Measurements from ENCODE around the gene POLR1C.
A peak's percentile ranks its signal among the peaks of the same experiment; 100 is the strongest.

Gene POLR1C

GRCh38 chr6:43509984-43510826 lies 6.7 kb upstream of the POLR1C start, which contains the start of gene LRRC73 (continued):
- TF ChIP-seq ZNF747 (tag by site-specific recombination; IDR thresholded peaks at IDR 0.05) (no peak), ZBTB8A (tag by site-specific recombination; IDR thresholded peaks at IDR 0.05) (peak; percentile 71), PRDM4 (tag by site-specific recombination; IDR thresholded peaks at IDR 0.05) (no peak), ZFP69B (tag by site-specific recombination; IDR thresholded peaks at IDR 0.05) (no peak), ZNF513 (tag by site-specific recombination; IDR thresholded peaks at IDR 0.05) (no peak), ZSCAN23 (tag by site-specific recombination; IDR thresholded peaks at IDR 0.05) (no peak), ZNF140 (tag by site-specific recombination; IDR thresholded peaks at IDR 0.05) (peak; percentile 57; the same call in 1 of the 2 replicates), SP7 (tag by site-specific recombination; IDR thresholded peaks at IDR 0.05) (0 out of 2 replicates have a peak, but pooled peaks have one; percentile 27), ZNF776 (tag by site-specific recombination; IDR thresholded peaks at IDR 0.05; ENCODE audit: borderline replicate concordance) (no peak), KLF8 (tag by site-specific recombination; IDR thresholded peaks at IDR 0.05) (peak; percentile 47; the same call in 1 of the 2 replicates), ZNF692 (tag by site-specific recombination; IDR thresholded peaks at IDR 0.05) (peak; percentile 30; the same call in 1 of the 2 replicates), ZNF214 (tag by site-specific recombination; IDR thresholded peaks at IDR 0.05; ENCODE audit: borderline replicate concordance) (no peak), ZNF24 (tag by site-specific recombination; IDR thresholded peaks at IDR 0.05) (no peak), ZNF174 (tag by site-specific recombination; IDR thresholded peaks at IDR 0.05) (no peak), ZNF561 (tag by site-specific recombination; IDR thresholded peaks at IDR 0.05; ENCODE audit: borderline replicate concordance) (peak; percentile 47; the same call in 1 of the 2 replicates), ZNF544 (tag by site-specific recombination; IDR thresholded peaks at IDR 0.05) (no peak), TRIM28 (IDR thresholded peaks at IDR 0.05; ENCODE audit: borderline replicate concordance, low read length) (no peak), ZNF548 (tag by site-specific recombination; IDR thresholded peaks at IDR 0.05) (no peak), ZNF514 (tag by site-specific recombination; IDR thresholded peaks at IDR 0.05) (no peak), ZNF211 (tag by site-specific recombination; IDR thresholded peaks at IDR 0.05; ENCODE audit: low read depth) (no peak), ZNF560 (tag by site-specific recombination; IDR thresholded peaks at IDR 0.05; ENCODE audit: borderline replicate concordance) (no peak), ZBTB21 (tag by site-specific recombination; IDR thresholded peaks at IDR 0.05) (no peak), KLF9 (tag by site-specific recombination; IDR thresholded peaks at IDR 0.05; ENCODE audit: low read depth) (peak; percentile 77), ZNF600 (tag by site-specific recombination; IDR thresholded peaks at IDR 0.05) (peak; percentile 85; the same call in 1 of the 2 replicates), ZNF133 (tag by site-specific recombination; IDR thresholded peaks at IDR 0.05) (no peak), ZNF768 (tag by site-specific recombination; IDR thresholded peaks at IDR 0.05) (no peak), ZFP37 (tag by site-specific recombination; IDR thresholded peaks at IDR 0.05) (0 out of 2 replicates have a peak, but pooled peaks have one; percentile 17), ZNF501 (tag by site-specific recombination; IDR thresholded peaks at IDR 0.05) (no peak), ZNF423 (tag by site-specific recombination; IDR thresholded peaks at IDR 0.05) (no peak), RBAK (tag by site-specific recombination; IDR thresholded peaks at IDR 0.05) (no peak), MYNN (tag by site-specific recombination; IDR thresholded peaks at IDR 0.05; ENCODE audit: borderline replicate concordance) (peak; percentile 31; the same call in 1 of the 2 replicates), ZNF354C (tag by site-specific recombination; IDR thresholded peaks at IDR 0.05; ENCODE audit: borderline replicate concordance, low read depth) (no peak)
- TF ChIP-seq, protein P1, sequence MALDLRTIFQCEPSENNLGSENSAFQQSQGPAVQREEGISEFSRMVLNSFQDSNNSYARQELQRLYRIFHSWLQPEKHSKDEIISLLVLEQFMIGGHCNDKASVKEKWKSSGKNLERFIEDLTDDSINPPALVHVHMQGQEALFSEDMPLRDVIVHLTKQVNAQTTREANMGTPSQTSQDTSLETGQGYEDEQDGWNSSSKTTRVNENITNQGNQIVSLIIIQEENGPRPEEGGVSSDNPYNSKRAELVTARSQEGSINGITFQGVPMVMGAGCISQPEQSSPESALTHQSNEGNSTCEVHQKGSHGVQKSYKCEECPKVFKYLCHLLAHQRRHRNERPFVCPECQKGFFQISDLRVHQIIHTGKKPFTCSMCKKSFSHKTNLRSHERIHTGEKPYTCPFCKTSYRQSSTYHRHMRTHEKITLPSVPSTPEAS (tag by site-specific recombination; IDR thresholded peaks at IDR 0.05) = no peak
- TF ChIP-seq, protein P2, sequence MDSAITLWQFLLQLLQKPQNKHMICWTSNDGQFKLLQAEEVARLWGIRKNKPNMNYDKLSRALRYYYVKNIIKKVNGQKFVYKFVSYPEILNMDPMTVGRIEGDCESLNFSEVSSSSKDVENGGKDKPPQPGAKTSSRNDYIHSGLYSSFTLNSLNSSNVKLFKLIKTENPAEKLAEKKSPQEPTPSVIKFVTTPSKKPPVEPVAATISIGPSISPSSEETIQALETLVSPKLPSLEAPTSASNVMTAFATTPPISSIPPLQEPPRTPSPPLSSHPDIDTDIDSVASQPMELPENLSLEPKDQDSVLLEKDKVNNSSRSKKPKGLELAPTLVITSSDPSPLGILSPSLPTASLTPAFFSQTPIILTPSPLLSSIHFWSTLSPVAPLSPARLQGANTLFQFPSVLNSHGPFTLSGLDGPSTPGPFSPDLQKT (IDR thresholded peaks at IDR 0.05; ENCODE audit: borderline replicate concordance, low read depth, low read length) = no peak
